Activated CD4-positive, alpha-beta T cell treated with anti-CD3 and anti-CD28 coated beads, Interleukin-2, Interleukin-6, amounts not matched to agents 100 ng/mL and 50 ng/mL, durations not matched to agents 16 hours and 8 hours (primary cell): ENCODE measurements around the gene KLF3.

Experiments
- DNase-seq: peaks from one replicate; pipeline ENCODE4 v3.0.0-alpha.2; 2020

KLF3 gene

GRCh38 chr4:38659346-38659745 lies 4.7 kb upstream of the KLF3 start:
- DNase-seq: no peak

GRCh38 chr4:38660838-38661237 lies 3.2 kb upstream of the KLF3 start:
- DNase-seq: no peak

- no peak for DNase-seq
These were observed 2.6 kb upstream of the KLF3 start for GRCh38 chr4:38661371-38661770.

- no peak for DNase-seq
These were observed 1.4 kb upstream of the KLF3 start for GRCh38 chr4:38662522-38663089.

GRCh38 chr4:38663090-38663800 lies 754 bp upstream of the KLF3 start:
- DNase-seq: no peak

- DNase-seq: peak; percentile 41
These were observed 855 bp downstream of the KLF3 start for GRCh38 chr4:38664706-38665401.

GRCh38 chr4:38665551-38666411 lies 1.8 kb downstream of the KLF3 start:
- DNase-seq: no peak

GRCh38 chr4:38666766-38667084 lies 2.7 kb downstream of the KLF3 start:
- DNase-seq: no peak

GRCh38 chr4:38667085-38667893 lies 3.3 kb downstream of the KLF3 start:
- DNase-seq: peak; percentile 74

- DNase-seq: no peak
These were observed 4.4 kb downstream of the KLF3 start for GRCh38 chr4:38668203-38668971.

GRCh38 chr4:38669208-38669607 lies 5.2 kb downstream of the KLF3 start:
- no peak for DNase-seq

GRCh38 chr4:38670109-38670901 lies 6.3 kb downstream of the KLF3 start:
- DNase-seq: no peak

GRCh38 chr4:38670939-38671591 lies 7.1 kb downstream of the KLF3 start:
- no peak for DNase-seq

- DNase-seq: peak; percentile 19
These were observed 7.6 kb downstream of the KLF3 start for GRCh38 chr4:38671592-38671940.

GRCh38 chr4:38672074-38672396 lies 8.0 kb downstream of the KLF3 start:
- DNase-seq: no peak

- DNase-seq: no peak
These were observed 8.6 kb downstream of the KLF3 start for GRCh38 chr4:38672397-38673129.

GRCh38 chr4:38673130-38673978 lies 9.4 kb downstream of the KLF3 start:
- DNase-seq: no peak

- no peak for DNase-seq
These were observed 10.5 kb downstream of the KLF3 start for GRCh38 chr4:38674258-38675144.
